SK-N-SH (cell line): ENCODE measurements around the gene MAPK12. TPM values are rescaled to one million over a fixed set of nuclear protein-coding genes. Genes with fewer than 3 reads are reported as not detected.

Experiments
- CTCF ChIA-PET: fragments of 300-600, 350-600 bp; formaldehyde crosslinking; extraction: SDS; loops from one replicate; lab custom pipeline; 2021; lab: Yijun Ruan, JAX
- POLR2A ChIA-PET: fragments of 350-600 bp; sonication (Branson Sonifier 250); formaldehyde crosslinking; extraction: SDS; loops from one replicate; lab custom pipeline; 2020; ENCODE audit warnings: antibody characterized with exemption, inconsistent platforms; lab: Yijun Ruan, JAX
- DNase-seq: peaks from one replicate; pipeline ENCODE4 v3.0.0; 2012
- H2AFZ ChIP-seq: fragments of 200-600 bp; sonication (generic); 2 replicates; pipeline ENCODE4 v1.8.1; 2016; ENCODE audit warnings: antibody characterized with exemption, mild to moderate bottlenecking, low read depth
- H3F3A ChIP-seq: fragments of 200-600 bp; sonication (generic); replicated peaks from 2 replicates; pipeline ENCODE3; 2016; ENCODE audit warnings: antibody characterized with exemption, mild to moderate bottlenecking; ENCODE audit not compliant: insufficient read depth
- H3K27ac ChIP-seq, 2 experiments: fragments of 200-500 bp in 1 of 2; fragments of 200-600 bp in 1 of 2; sonication (Bioruptor generic) in 1 of 2; sonication (generic), shearing (Covaris generic) in 1 of 2; 2 replicates each; pipeline versions ENCODE4 v1.5.1 to v1.6.1; 2014 to 2016; ENCODE audit warnings: low read depth in 2 of 2, inconsistent platforms in 1 of 2, low read length in 1 of 2, mild to moderate bottlenecking in 1 of 2, mixed read lengths in 1 of 2
- H3K27me3 ChIP-seq: fragments of 200-600 bp; sonication (generic), shearing (Covaris generic); 2 replicates; pipeline ENCODE4 v1.6.1; 2016; ENCODE audit warnings: mixed run types; ENCODE audit not compliant: insufficient read depth
- H3K36me3 ChIP-seq, 2 experiments: fragments of 200-500 bp in 1 of 2; fragments of 200-600 bp in 1 of 2; sonication (Bioruptor generic) in 1 of 2; sonication (generic) in 1 of 2; replicated peaks in 1 of 2; 2 replicates each; pipeline versions ENCODE3 to v1.5.1; 2014 to 2016; ENCODE audit warnings: low read length in 1 of 2, mild to moderate bottlenecking in 1 of 2; ENCODE audit not compliant: insufficient read depth in 2 of 2, control insufficient read depth in 1 of 2
- H3K4me1 ChIP-seq, 2 experiments: fragments of 200-500 bp in 1 of 2; fragments of 200-600 bp in 1 of 2; sonication (Bioruptor generic) in 1 of 2; sonication (generic), shearing (Covaris generic) in 1 of 2; 2 replicates each; pipeline versions ENCODE4 v1.5.1 to v1.6.1; 2014 to 2016; ENCODE audit warnings: low read depth in 1 of 2, low read length in 1 of 2, mixed run types in 1 of 2; ENCODE audit not compliant: insufficient read depth in 2 of 2, control insufficient read depth in 1 of 2
- H3K4me2 ChIP-seq: fragments of 200-600 bp; sonication (generic), shearing (Covaris generic); 2 replicates; pipeline ENCODE4 v1.6.1; 2017; ENCODE audit warnings: mixed run types
- H3K4me3 ChIP-seq, 2 experiments: fragments of 200-500 bp in 1 of 2; fragments of 200-600 bp in 1 of 2; sonication (Bioruptor generic) in 1 of 2; sonication (generic), shearing (Covaris generic) in 1 of 2; 2 replicates each; pipeline versions ENCODE4 v1.5.1 to v1.8.1; 2014 to 2016; ENCODE audit warnings: low read depth in 2 of 2, inconsistent platforms in 1 of 2, low read length in 1 of 2, mild to moderate bottlenecking in 1 of 2, mixed read lengths in 1 of 2, moderate library complexity in 1 of 2
- H3K79me2 ChIP-seq: fragments of 200-600 bp; sonication (generic); 2 replicates; pipeline ENCODE4 v1.8.1; 2017; ENCODE audit warnings: mild to moderate bottlenecking; ENCODE audit not compliant: insufficient read depth
- H3K9ac ChIP-seq: fragments of 200-600 bp; sonication (generic); 2 replicates; pipeline ENCODE4 v1.6.1; 2017; ENCODE audit warnings: mixed run types
- H3K9me2 ChIP-seq: fragments of 200-600 bp; sonication (generic); 2 replicates; pipeline ENCODE4 v1.6.1; 2017; ENCODE audit warnings: mixed run types
- H3K9me3 ChIP-seq: fragments of 200-600 bp; sonication (generic); 2 replicates; pipeline ENCODE4 v1.6.1; 2017; ENCODE audit warnings: mixed run types, mild to moderate bottlenecking, moderate library complexity
- H4K20me1 ChIP-seq: fragments of 200-600 bp; sonication (generic); 2 replicates; pipeline ENCODE4 v1.6.1; 2017; ENCODE audit warnings: mild to moderate bottlenecking, mixed run types; ENCODE audit not compliant: insufficient read depth
- EP300 ChIP-seq, 2 experiments: IDR thresholded peaks; 2 replicates each; pipeline versions ENCODE4 v1.4.0 to v1.6.1; 2012; ENCODE audit warnings: borderline replicate concordance in 1 of 2, low read depth in 1 of 2, low read length in 1 of 2
- EZH2phosphoT487 ChIP-seq: fragments of 200-600 bp; sonication (generic); IDR thresholded peaks from 2 replicates; pipeline ENCODE4 v1.6.1; 2017; ENCODE audit warnings: low read depth, mixed run types, mild to moderate bottlenecking, antibody characterized with exemption, moderate library complexity, borderline replicate concordance
- FOXJ3 ChIP-seq: sonication (generic); formaldehyde crosslinking; IDR thresholded peaks from 2 replicates; pipeline ENCODE4 v1.5.1; 2020; ENCODE audit warnings: mild to moderate bottlenecking, missing genetic modification reagents
- FOXM1 ChIP-seq: IDR thresholded peaks from 2 replicates; pipeline ENCODE4 v1.4.0; 2012; ENCODE audit warnings: low read depth, mild to moderate bottlenecking
- GATA2 ChIP-seq: sonication (generic); formaldehyde crosslinking; IDR thresholded peaks from 2 replicates; pipeline ENCODE4 v1.5.0; 2020; ENCODE audit warnings: mild to moderate bottlenecking, missing genetic modification reagents
- JUND ChIP-seq: IDR thresholded peaks from 2 replicates; pipeline ENCODE4 v1.4.0; 2012
- MXI1 ChIP-seq: IDR thresholded peaks from 2 replicates; pipeline ENCODE4 v1.6.1; 2012; ENCODE audit warnings: mild to moderate bottlenecking, low read depth, low read length, improper control_type of control experiment
- NFIC ChIP-seq: IDR thresholded peaks from 2 replicates; pipeline ENCODE4 v1.4.0; 2012; ENCODE audit warnings: borderline replicate concordance
- RFX5 ChIP-seq: IDR thresholded peaks from 2 replicates; pipeline ENCODE4 v1.6.1; 2012; ENCODE audit warnings: mild to moderate bottlenecking, improper control_type of control experiment, low read length
- SIN3A ChIP-seq: IDR thresholded peaks from 2 replicates; pipeline ENCODE4 v1.6.1; 2012; ENCODE audit warnings: low read depth, mild to moderate bottlenecking, low read length, moderate library complexity, borderline replicate concordance
- SMC3 ChIP-seq: IDR thresholded peaks from 2 replicates; pipeline ENCODE4 v1.6.1; 2012; ENCODE audit warnings: low read depth, low read length, improper control_type of control experiment
- YY1 ChIP-seq: IDR thresholded peaks from 2 replicates; pipeline ENCODE4 v1.4.0; 2012; ENCODE audit warnings: low read depth, mild to moderate bottlenecking
- WGBS: methylation state at CpG from one replicate; pipeline ENCODE4 v1.1.6; 2017; ENCODE audit warnings: low lambda C conversion rate; 5-methylcytosine and 5-hydroxymethylcytosine counted together
- polyA plus RNA-seq, 3 experiments: library from polyadenylated mRNA; depleted of rRNA; stranded (reverse); fragments of >200 nt; gene quantifications; 2 replicates each; pipeline ENCODE4 v1.2.3, GENCODE V29; 2012
- TF ChIP-seq, protein P1 (sequence below): fragments of 200-600 bp; sonication (generic); IDR thresholded peaks from 2 replicates; pipeline ENCODE4 v1.6.1; 2017; ENCODE audit warnings: antibody characterized with exemption, mild to moderate bottlenecking, moderate library complexity
- TF ChIP-seq, protein P2 (sequence below): fragments of 150-350 bp; IDR thresholded peaks from 2 replicates; pipeline ENCODE4 v1.6.1; 2016; ENCODE audit warnings: mild to moderate bottlenecking, low read depth, low read length
- TF ChIP-seq, protein P3 (sequence below): fragments of 150-350 bp; IDR thresholded peaks from 2 replicates; pipeline ENCODE4 v1.6.1; 2017; ENCODE audit warnings: antibody characterized with exemption, low read length, low read depth, borderline replicate concordance
- TF ChIP-seq, protein P4 (sequence below): IDR thresholded peaks from 2 replicates; pipeline ENCODE4 v1.6.1; 2012; ENCODE audit warnings: mild to moderate bottlenecking, low read depth, low read length, moderate library complexity

Gene MAPK12
- polyA plus RNA-seq, 1 of the 3 experiments (the other 2 are of a cell fraction), result 118 TPM

DNA sequence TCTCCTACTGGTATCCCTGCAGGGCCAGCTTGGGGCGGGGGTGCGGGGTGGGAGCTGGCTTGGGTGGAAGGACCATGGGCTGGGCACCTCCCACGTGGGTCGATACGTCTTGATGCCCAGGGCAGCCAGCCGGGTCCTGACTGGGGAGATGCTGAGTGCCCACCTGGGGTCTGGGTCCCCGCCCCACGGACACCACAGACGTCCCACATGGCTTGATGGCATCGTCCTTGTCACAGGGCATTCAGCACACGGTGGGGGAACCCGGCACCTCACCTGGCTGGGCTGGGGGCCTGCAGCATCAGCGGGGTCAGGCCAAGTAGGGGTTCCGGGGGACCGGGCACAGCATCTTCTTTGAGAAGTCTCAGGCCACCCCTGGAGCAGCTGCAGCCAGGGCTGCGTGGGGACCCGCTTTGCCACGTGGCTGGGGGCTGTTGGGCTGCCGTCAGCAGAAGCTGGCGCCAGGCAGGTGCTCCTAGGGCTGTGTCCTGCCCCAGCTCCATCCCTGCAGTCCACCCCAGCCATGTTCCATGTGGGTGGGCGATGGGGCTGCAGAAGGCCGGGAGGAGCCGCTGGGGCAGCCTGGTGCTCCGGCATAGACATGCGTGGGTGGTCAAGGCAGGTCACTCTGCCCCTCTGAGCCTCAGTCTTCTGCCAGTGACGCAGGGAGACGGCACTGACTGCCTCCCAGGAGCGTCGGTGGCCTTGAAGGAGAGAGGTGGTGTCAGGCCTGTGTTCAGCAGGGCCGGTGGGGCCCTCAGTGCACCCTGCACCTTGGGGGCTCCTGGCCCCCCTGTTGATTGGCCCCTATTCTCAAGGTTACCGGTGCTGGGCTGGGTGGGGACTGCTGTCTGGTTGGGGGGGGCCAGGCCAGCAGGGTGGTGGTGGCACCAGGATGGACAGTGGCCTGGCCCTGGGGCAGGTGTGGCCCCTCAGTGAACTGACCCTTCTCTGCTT is 52.3 kb downstream of the MAPK12 start:
- H3K4me3 ChIP-seq, result no peak overlapping the region; a peak in 1 of 4 replicates
- no peak overlapping the region for H2AFZ ChIP-seq
- no peak overlapping the region for H3K4me2 ChIP-seq
- TF ChIP-seq FOXJ3 (CRISPR knock-in tag) (no peak), EZH2phosphoT487 (no peak), SIN3A (no peak)
- TF ChIP-seq, protein P1, sequence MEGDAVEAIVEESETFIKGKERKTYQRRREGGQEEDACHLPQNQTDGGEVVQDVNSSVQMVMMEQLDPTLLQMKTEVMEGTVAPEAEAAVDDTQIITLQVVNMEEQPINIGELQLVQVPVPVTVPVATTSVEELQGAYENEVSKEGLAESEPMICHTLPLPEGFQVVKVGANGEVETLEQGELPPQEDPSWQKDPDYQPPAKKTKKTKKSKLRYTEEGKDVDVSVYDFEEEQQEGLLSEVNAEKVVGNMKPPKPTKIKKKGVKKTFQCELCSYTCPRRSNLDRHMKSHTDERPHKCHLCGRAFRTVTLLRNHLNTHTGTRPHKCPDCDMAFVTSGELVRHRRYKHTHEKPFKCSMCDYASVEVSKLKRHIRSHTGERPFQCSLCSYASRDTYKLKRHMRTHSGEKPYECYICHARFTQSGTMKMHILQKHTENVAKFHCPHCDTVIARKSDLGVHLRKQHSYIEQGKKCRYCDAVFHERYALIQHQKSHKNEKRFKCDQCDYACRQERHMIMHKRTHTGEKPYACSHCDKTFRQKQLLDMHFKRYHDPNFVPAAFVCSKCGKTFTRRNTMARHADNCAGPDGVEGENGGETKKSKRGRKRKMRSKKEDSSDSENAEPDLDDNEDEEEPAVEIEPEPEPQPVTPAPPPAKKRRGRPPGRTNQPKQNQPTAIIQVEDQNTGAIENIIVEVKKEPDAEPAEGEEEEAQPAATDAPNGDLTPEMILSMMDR, result no peak
- TF ChIP-seq, all 33 proteins: peak for 0
- Histone ChIP-seq H3K9ac (no peak overlapping the region), H3F3A (peaks cover 14% of the 10 kb centered on the region), H3K9me2 (no peaks in the 10 kb centered on the region), H3K27ac (no peak overlapping the region), H3K79me2 (peaks cover 34% of the 10 kb centered on the region), H3K36me3 (peaks cover 41 to 42% of the 10 kb centered on the region in 2 experiments), H4K20me1 (0 out of 2 replicates have a peak, but pooled peaks cover 16% of the 10 kb centered on the region), H3K9me3 (no peaks in the 10 kb centered on the region), H3K27me3 (no peaks in the 10 kb centered on the region), H3K4me1 (no peaks in the 10 kb centered on the region; a peak in 1 of 4 replicates)
- CTCF ChIA-PET, result interaction anchor here (0.7 to 3.9 kb wide), 8 partner anchors 9 to 179 kb away, joined by 3 to 52 read pairs (median 4); no protein-coding TSS in a partner anchor
- no peak for DNase-seq
- 92% methylated on average over 5 of the region's 31 CpGs for WGBS
- POLR2A ChIA-PET, result no interaction called here

DNA sequence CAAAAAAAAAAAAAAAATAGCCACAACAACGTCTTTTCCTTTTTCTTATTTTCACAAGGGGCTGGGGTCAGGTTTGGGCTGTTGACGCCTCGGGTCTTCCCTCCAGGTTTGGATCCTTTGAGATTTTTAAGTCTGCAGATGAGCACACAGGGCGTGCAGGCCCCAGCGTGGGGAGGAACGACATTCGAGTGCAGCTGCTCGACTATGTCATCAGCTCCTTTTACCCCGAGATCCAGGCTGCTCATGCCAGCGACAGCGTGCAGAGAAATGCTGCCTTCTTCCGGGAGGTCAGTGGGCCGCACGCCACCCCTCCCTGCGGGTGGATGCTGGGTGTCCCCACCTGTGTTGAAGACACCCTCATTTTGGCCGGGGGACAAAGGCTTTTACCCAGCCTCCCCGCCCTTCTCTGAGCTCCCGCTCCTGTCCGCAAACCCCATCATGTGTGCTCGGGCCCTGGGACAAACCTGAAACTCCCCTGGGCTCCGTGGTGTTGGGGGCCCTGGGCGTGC is 53.0 kb downstream of the MAPK12 start:
- Histone ChIP-seq H3K27me3 (no peaks in the 10 kb centered on the region), H4K20me1 (0 out of 2 replicates have a peak, but pooled peaks cover 16% of the 10 kb centered on the region), H3K4me2 (no peak overlapping the region), H3K79me2 (peaks cover 34% of the 10 kb centered on the region), H2AFZ (no peak overlapping the region), H3K9me2 (no peaks in the 10 kb centered on the region), H3K4me1 (no peaks in the 10 kb centered on the region; a peak in 1 of 4 replicates), H3F3A (peaks cover 14% of the 10 kb centered on the region), H3K36me3 (peaks cover 38 to 42% of the 10 kb centered on the region in 2 experiments), H3K9ac (no peak overlapping the region), H3K4me3 (no peak overlapping the region), H3K9me3 (no peaks in the 10 kb centered on the region), H3K27ac (no peak overlapping the region)
- POLR2A ChIA-PET, result no interaction called here
- 92% methylated on average over 14 of the region's 22 CpGs for WGBS
- DNase-seq, result no peak
- CTCF ChIA-PET, result interaction anchor here (0.7 to 3.9 kb wide), 9 partner anchors 10 to 278 kb away, joined by 3 to 52 read pairs (median 4); no protein-coding TSS in a partner anchor
- TF ChIP-seq, protein P2, sequence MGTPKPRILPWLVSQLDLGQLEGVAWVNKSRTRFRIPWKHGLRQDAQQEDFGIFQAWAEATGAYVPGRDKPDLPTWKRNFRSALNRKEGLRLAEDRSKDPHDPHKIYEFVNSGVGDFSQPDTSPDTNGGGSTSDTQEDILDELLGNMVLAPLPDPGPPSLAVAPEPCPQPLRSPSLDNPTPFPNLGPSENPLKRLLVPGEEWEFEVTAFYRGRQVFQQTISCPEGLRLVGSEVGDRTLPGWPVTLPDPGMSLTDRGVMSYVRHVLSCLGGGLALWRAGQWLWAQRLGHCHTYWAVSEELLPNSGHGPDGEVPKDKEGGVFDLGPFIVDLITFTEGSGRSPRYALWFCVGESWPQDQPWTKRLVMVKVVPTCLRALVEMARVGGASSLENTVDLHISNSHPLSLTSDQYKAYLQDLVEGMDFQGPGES, result no peak
- TF ChIP-seq NFIC (no peak), SMC3 (no peak), EP300 (IDR thresholded peaks at IDR 0.05; ENCODE audit: borderline replicate concordance in 1 of 2, low read depth in 1 of 2, low read length in 1 of 2) (no peak), GATA2 (CRISPR knock-in tag) (no peak), YY1 (no peak), JUND (no peak), MXI1 (no peak), FOXM1 (no peak), RFX5 (no peak)
- TF ChIP-seq, protein P3, sequence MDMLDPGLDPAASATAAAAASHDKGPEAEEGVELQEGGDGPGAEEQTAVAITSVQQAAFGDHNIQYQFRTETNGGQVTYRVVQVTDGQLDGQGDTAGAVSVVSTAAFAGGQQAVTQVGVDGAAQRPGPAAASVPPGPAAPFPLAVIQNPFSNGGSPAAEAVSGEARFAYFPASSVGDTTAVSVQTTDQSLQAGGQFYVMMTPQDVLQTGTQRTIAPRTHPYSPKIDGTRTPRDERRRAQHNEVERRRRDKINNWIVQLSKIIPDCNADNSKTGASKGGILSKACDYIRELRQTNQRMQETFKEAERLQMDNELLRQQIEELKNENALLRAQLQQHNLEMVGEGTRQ, result no peak
- TF ChIP-seq, protein P4, sequence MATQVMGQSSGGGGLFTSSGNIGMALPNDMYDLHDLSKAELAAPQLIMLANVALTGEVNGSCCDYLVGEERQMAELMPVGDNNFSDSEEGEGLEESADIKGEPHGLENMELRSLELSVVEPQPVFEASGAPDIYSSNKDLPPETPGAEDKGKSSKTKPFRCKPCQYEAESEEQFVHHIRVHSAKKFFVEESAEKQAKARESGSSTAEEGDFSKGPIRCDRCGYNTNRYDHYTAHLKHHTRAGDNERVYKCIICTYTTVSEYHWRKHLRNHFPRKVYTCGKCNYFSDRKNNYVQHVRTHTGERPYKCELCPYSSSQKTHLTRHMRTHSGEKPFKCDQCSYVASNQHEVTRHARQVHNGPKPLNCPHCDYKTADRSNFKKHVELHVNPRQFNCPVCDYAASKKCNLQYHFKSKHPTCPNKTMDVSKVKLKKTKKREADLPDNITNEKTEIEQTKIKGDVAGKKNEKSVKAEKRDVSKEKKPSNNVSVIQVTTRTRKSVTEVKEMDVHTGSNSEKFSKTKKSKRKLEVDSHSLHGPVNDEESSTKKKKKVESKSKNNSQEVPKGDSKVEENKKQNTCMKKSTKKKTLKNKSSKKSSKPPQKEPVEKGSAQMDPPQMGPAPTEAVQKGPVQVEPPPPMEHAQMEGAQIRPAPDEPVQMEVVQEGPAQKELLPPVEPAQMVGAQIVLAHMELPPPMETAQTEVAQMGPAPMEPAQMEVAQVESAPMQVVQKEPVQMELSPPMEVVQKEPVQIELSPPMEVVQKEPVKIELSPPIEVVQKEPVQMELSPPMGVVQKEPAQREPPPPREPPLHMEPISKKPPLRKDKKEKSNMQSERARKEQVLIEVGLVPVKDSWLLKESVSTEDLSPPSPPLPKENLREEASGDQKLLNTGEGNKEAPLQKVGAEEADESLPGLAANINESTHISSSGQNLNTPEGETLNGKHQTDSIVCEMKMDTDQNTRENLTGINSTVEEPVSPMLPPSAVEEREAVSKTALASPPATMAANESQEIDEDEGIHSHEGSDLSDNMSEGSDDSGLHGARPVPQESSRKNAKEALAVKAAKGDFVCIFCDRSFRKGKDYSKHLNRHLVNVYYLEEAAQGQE, result no peak
